IPS DF 6.9 (cell line): ENCODE data around the gene FIGNL1.

Experiments used
- DNase-seq: peaks from one replicate; pipeline ENCODE4 v3.0.0-alpha.2; 2013; ENCODE audit warnings: low read depth, low spot score
- H3K27ac ChIP-seq: one replicate; pipeline ENCODE4 v1.5.1; 2013; ENCODE audit warnings: low read length, control low read depth
- H3K27me3 ChIP-seq: 2 replicates; pipeline ENCODE4 v1.6.1; 2013; ENCODE audit warnings: mild to moderate bottlenecking, low read length; ENCODE audit not compliant: control insufficient read depth, insufficient read depth
- H3K36me3 ChIP-seq: 2 replicates; pipeline ENCODE4 v1.6.1; 2013; ENCODE audit warnings: low read length; ENCODE audit not compliant: control insufficient read depth, insufficient read depth
- H3K4me1 ChIP-seq: 2 replicates; pipeline ENCODE4 v1.6.1; 2013; ENCODE audit warnings: low read length; ENCODE audit not compliant: control insufficient read depth, insufficient read depth
- H3K4me3 ChIP-seq: 2 replicates; pipeline ENCODE4 v1.5.1; 2013; ENCODE audit warnings: mild to moderate bottlenecking, low read length
- H3K9me3 ChIP-seq: 2 replicates; pipeline ENCODE4 v1.6.1; 2013; ENCODE audit warnings: low read length, inconsistent platforms; ENCODE audit not compliant: control insufficient read depth, insufficient read depth
- WGBS: extraction: QIAGEN DNeasy Blood & Tissue Kit; methylation state at CpG from one replicate; pipeline ENCODE4 v1.1.7; 2013; ENCODE audit warnings: mixed read lengths, missing lambda C conversion rate; ENCODE audit not compliant: insufficient read length, insufficient coverage; 5-methylcytosine and 5-hydroxymethylcytosine counted together

FIGNL1 gene

GRCh38 chr7:50415844-50416364, 34.2 kb downstream of the FIGNL1 start:
- DNase-seq, result no peak
- no peak overlapping the region for H3K27ac ChIP-seq
- no peaks in the 10 kb centered on the region for H3K36me3 ChIP-seq
- no peaks in the 10 kb centered on the region; the same call in 1 of the 2 replicates for H3K4me1 ChIP-seq
- H3K27me3 ChIP-seq, result no peaks in the 10 kb centered on the region
- no peaks in the 10 kb centered on the region for H3K9me3 ChIP-seq
- no CpG with 5 or more reads among the region's 6 CpGs for WGBS
- no peak overlapping the region for H3K4me3 ChIP-seq

GRCh38 chr7:50413561-50413960, 36.6 kb downstream of the FIGNL1 start:
- WGBS, result no CpG with 5 or more reads among the region's 7 CpGs
- Histone ChIP-seq H3K4me1 (no peaks in the 10 kb centered on the region), H3K4me3 (no peak overlapping the region), H3K27ac (no peak overlapping the region), H3K9me3 (no peaks in the 10 kb centered on the region), H3K36me3 (no peaks in the 10 kb centered on the region), H3K27me3 (no peaks in the 10 kb centered on the region)
- DNase-seq, result no peak

GRCh38 chr7:50412973-50413372, 37.2 kb downstream of the FIGNL1 start:
- no peak overlapping the region for H3K4me3 ChIP-seq
- no peaks in the 10 kb centered on the region for H3K9me3 ChIP-seq
- no peaks in the 10 kb centered on the region for H3K27me3 ChIP-seq
- H3K36me3 ChIP-seq, result no peaks in the 10 kb centered on the region
- H3K27ac ChIP-seq, result no peak overlapping the region
- no CpG with 5 or more reads among the region's 4 CpGs for WGBS
- no peak for DNase-seq
- no peaks in the 10 kb centered on the region for H3K4me1 ChIP-seq

GRCh38 chr7:50411332-50411731, 38.8 kb downstream of the FIGNL1 start:
- H3K4me1 ChIP-seq, result no peaks in the 10 kb centered on the region
- H3K27ac ChIP-seq, result no peak overlapping the region
- no peaks in the 10 kb centered on the region for H3K9me3 ChIP-seq
- no peaks in the 10 kb centered on the region for H3K36me3 ChIP-seq
- no CpG with 5 or more reads among the region's 6 CpGs for WGBS
- no peak for DNase-seq
- no peak overlapping the region for H3K4me3 ChIP-seq
- H3K27me3 ChIP-seq, result no peaks in the 10 kb centered on the region

GRCh38 chr7:50409856-50410745, 40.0 kb downstream of the FIGNL1 start:
- DNase-seq, result no peak
- H3K4me1 ChIP-seq, result no peaks in the 10 kb centered on the region
- no peak overlapping the region for H3K4me3 ChIP-seq
- no peaks in the 10 kb centered on the region for H3K9me3 ChIP-seq
- H3K36me3 ChIP-seq, result no peaks in the 10 kb centered on the region
- no peaks in the 10 kb centered on the region for H3K27me3 ChIP-seq
- no peak overlapping the region for H3K27ac ChIP-seq
- WGBS, result no CpG with 5 or more reads among the region's 17 CpGs

GRCh38 chr7:50406935-50407334, 43.2 kb downstream of the FIGNL1 start:
- Histone ChIP-seq H3K9me3 (no peaks in the 10 kb centered on the region), H3K4me3 (no peak overlapping the region), H3K4me1 (no peaks in the 10 kb centered on the region), H3K27ac (no peak overlapping the region), H3K36me3 (no peaks in the 10 kb centered on the region), H3K27me3 (no peaks in the 10 kb centered on the region)
- DNase-seq, result no peak
- no CpG with 5 or more reads among the region's 5 CpGs for WGBS

- Histone ChIP-seq H3K4me3 (no peak overlapping the region), H3K4me1 (no peaks in the 10 kb centered on the region), H3K27ac (no peak overlapping the region), H3K9me3 (no peaks in the 10 kb centered on the region), H3K27me3 (no peaks in the 10 kb centered on the region), H3K36me3 (no peaks in the 10 kb centered on the region)
- WGBS, result no CpG with 5 or more reads among the region's 7 CpGs
- DNase-seq, result no peak
Measured at GRCh38 chr7:50405221-50405620, 44.9 kb downstream of the FIGNL1 start.

- WGBS, result no CpG with 5 or more reads among the region's 7 CpGs
- H3K9me3 ChIP-seq, result no peaks in the 10 kb centered on the region
- no peaks in the 10 kb centered on the region; the same call in 1 of the 2 replicates for H3K4me1 ChIP-seq
- DNase-seq, result no peak
- H3K36me3 ChIP-seq, result no peaks in the 10 kb centered on the region
- H3K27me3 ChIP-seq, result no peaks in the 10 kb centered on the region
- H3K27ac ChIP-seq, result no peak overlapping the region
- no peak overlapping the region for H3K4me3 ChIP-seq
Measured at GRCh38 chr7:50404392-50404791, 45.8 kb downstream of the FIGNL1 start.

GRCh38 chr7:50400114-50400513, 50.0 kb downstream of the FIGNL1 start:
- no peak for DNase-seq
- H3K27me3 ChIP-seq, result no peaks in the 10 kb centered on the region
- H3K36me3 ChIP-seq, result no peaks in the 10 kb centered on the region
- H3K4me3 ChIP-seq, result no peak overlapping the region
- WGBS, result no CpG with 5 or more reads among the region's 41 CpGs
- H3K4me1 ChIP-seq, result no peaks in the 10 kb centered on the region; the same call in 1 of the 2 replicates
- H3K27ac ChIP-seq, result no peak overlapping the region
- H3K9me3 ChIP-seq, result no peaks in the 10 kb centered on the region

GRCh38 chr7:50399635-50400034, 50.5 kb downstream of the FIGNL1 start:
- DNase-seq, result no peak
- no peak overlapping the region for H3K4me3 ChIP-seq
- no peaks in the 10 kb centered on the region for H3K9me3 ChIP-seq
- H3K27ac ChIP-seq, result no peak overlapping the region
- H3K36me3 ChIP-seq, result no peaks in the 10 kb centered on the region
- H3K4me1 ChIP-seq, result no peaks in the 10 kb centered on the region; the same call in 1 of the 2 replicates
- no peaks in the 10 kb centered on the region for H3K27me3 ChIP-seq
- no CpG with 5 or more reads among the region's 21 CpGs for WGBS
